ENCODE results near the gene MIF. TPM values are rescaled to one million over a fixed set of nuclear protein-coding genes. Genes with fewer than 3 reads are reported as not detected.
"Not testable (repeated sequence)": the region's sequence is repeated elsewhere in the genome, so short reads cannot be mapped to it uniquely, and the experiment has no call there.

The MIF gene
- total RNA-seq, 1 donor, result 66.7 TPM

DNA sequence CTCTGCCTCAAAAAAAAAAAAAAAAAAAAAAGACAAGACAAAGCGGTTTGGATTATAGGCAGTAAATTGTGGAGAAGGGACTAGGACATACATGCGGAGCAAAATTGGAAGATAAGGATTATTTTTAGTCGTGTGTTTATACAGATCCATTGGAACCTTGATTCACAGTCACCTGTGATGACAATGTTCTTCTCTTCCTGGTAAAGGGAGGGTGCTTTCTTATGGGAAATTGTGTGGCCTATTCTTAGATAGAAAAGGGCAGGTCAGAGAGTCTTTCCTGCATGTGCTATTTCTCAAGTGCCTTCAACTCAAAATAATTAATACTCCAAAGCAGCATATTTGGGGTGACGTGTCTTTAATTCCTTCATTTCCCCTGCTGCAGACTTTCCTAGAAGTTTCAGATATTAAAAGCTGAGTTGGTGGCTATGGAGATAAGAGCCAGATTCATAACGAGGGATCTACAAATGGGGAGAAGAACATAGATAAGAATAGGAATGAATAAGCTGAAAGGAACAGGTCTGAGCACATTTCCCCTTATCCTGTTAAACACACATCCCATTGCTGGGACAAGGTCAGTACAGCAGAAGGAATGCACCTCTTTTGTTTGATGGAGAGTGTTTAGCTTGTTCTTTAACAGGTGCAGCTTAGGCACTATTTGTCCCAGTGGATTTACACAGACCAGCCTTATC, 44.3 kb downstream of the MIF start:
- no peak overlapping the region for H3K4me3 ChIP-seq (ENCODE audit: low read length)
- no peaks in the 10 kb centered on the region for H3K4me1 ChIP-seq (ENCODE audit: insufficient read depth, low read length)
- no peaks in the 10 kb centered on the region for H3K9me3 ChIP-seq (ENCODE audit: low read depth, low read length)
- H3K27me3 ChIP-seq (ENCODE audit: insufficient read depth, low read length), result no peaks in the 10 kb centered on the region

GRCh38 chr22:23939017-23939357, 44.8 kb downstream of the MIF start:
- H3K27me3 ChIP-seq (ENCODE audit: insufficient read depth, low read length), result no peaks in the 10 kb centered on the region
- H3K4me3 ChIP-seq (ENCODE audit: low read length), result no peak overlapping the region
- no peaks in the 10 kb centered on the region for H3K9me3 ChIP-seq (ENCODE audit: low read depth, low read length)
- H3K4me1 ChIP-seq (ENCODE audit: insufficient read depth, low read length), result no peaks in the 10 kb centered on the region

DNA sequence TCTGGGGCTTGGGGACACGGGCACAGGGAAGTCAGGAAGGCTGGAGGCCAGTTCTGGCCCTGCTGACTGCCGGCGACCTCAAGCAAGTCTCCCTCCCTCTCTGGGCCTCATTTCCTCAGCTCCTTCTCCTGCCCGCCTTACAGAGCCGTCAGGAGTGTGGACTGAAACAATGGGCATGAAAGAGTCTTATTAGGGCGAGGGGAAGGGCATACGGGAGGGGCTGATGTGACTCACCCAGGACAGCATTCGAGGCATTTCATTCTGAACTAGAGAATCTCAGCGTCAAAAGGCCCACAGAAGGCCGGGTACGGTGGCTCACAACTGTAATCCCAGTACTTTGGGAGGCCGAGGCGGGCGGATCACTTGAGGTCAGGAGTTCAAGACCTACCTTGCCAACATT, 46.0 kb downstream of the MIF start:
- not testable (repeated sequence) for H3K4me1 ChIP-seq (ENCODE audit: insufficient read depth, low read length); H3K9me3 ChIP-seq (ENCODE audit: low read depth, low read length); H3K4me3 ChIP-seq (ENCODE audit: low read length); H3K27me3 ChIP-seq (ENCODE audit: insufficient read depth, low read length)

Other genes starting within 250 kb of the MIF start
- 9.2 TPM for gene RGL4, start 203.4 kb upstream of the MIF start, total RNA-seq
- 0.52 TPM for gene ZNF70, start 143.3 kb upstream of the MIF start, total RNA-seq
- gene VPREB3, start 140.0 kb upstream of the MIF start, total RNA-seq, result 0.42 TPM
- 0.31 TPM for gene C22orf15, start 131.4 kb upstream of the MIF start, total RNA-seq
- gene CHCHD10, start 126.4 kb upstream of the MIF start, total RNA-seq, result 9.0 TPM
- gene MMP11, start 121.5 kb upstream of the MIF start, total RNA-seq, result 0.94 TPM
- 31.8 TPM for gene SMARCB1, start 107.4 kb upstream of the MIF start, total RNA-seq
- 1.7 TPM for gene DERL3, start 55.4 kb upstream of the MIF start, total RNA-seq
- gene SLC2A11, start 36.5 kb upstream of the MIF start, total RNA-seq, result 7.9 TPM
- gene GSTT2B, start 66.8 kb downstream of the MIF start, total RNA-seq, result not detected
- 3.8 TPM for gene DDTL, start 72.5 kb downstream of the MIF start, total RNA-seq
- 45.8 TPM for gene DDT, start 80.1 kb downstream of the MIF start, total RNA-seq
- not detected for gene GSTT2, start 85.8 kb downstream of the MIF start, total RNA-seq
- not detected for gene GSTT4, start 111.1 kb downstream of the MIF start, total RNA-seq
- 49.7 TPM for gene CABIN1, start 116.9 kb downstream of the MIF start, total RNA-seq